ENCODE results near the gene SLC39A11. TPM values are rescaled to one million over a fixed set of nuclear protein-coding genes. Genes with fewer than 3 reads are reported as not detected.

SLC39A11 gene
- total RNA-seq, 2 experiments from 2014 or later, result 9.7 to 12.2 TPM

DNA sequence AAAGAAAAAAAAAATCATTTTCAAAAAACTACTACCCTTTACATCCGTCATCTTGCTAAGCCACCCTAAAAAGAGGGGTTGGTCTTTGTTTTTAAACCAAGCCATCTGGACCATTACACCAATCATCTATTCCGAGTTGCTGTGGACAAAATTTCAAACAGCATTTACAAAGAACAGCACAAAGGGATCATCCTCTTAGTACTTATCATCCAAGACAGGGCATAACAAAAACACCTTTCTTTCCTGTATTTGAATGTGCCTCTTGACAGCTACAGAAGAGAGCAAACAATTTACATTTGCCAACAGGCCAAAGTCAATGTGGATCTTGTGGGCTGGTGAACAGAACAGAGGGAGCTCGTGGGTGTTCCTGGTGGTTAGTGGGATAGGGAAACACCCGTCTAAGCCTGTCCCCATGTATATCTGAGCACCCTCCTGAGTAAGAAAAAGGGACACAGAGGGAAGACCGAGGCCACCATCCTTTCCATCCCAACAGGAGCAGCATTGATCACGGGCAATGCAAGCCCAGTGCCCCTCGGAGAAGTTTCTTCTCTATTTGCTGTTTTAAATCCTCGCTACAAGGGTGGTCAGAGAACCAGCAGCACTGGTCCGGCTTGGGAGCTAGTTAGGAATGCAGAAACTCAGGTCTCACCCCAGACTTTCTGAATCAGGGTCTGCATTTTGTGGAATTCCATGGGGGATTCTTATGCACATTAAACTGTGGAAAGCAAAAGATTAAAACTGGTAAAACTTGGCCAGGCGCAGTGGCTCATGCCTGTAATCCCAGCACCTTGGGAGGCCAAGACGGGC lies 1.9 kb downstream of the SLC39A11 start:
- ChIA-PET POLR2A (no interaction called here), CTCF (interaction anchor here (1.3 kb wide), 1 partner anchor 101 kb away, joined by 3 read pairs; no protein-coding TSS in a partner anchor)
- no peak for ATAC-seq (ENCODE audit: poor library complexity)
- Mint-ChIP-seq H3K27me3 (no peaks in the 10 kb centered on the region), H3K4me3 (peak overlapping the region; percentile 63), H3K36me3 (ENCODE audit: low read depth) (peaks cover 35% of the 10 kb centered on the region), H3K27ac (no peak overlapping the region), H3K4me1 (ENCODE audit: low read depth) (peaks cover 43% of the 10 kb centered on the region), H3K9me3 (no peaks in the 10 kb centered on the region)
- peaks cover 24% of the 10 kb centered on the region for H3K4me1 ChIP-seq (ENCODE audit: insufficient read depth, low read length)
- peaks cover 20% of the 10 kb centered on the region for H3K36me3 ChIP-seq (ENCODE audit: insufficient read depth, low read length)
- no peaks in the 10 kb centered on the region for H3K27me3 ChIP-seq (ENCODE audit: control insufficient read depth in 1 of 2, insufficient read depth in 2 of 2, low read length in 2 of 2)
- TF ChIP-seq, protein P1, sequence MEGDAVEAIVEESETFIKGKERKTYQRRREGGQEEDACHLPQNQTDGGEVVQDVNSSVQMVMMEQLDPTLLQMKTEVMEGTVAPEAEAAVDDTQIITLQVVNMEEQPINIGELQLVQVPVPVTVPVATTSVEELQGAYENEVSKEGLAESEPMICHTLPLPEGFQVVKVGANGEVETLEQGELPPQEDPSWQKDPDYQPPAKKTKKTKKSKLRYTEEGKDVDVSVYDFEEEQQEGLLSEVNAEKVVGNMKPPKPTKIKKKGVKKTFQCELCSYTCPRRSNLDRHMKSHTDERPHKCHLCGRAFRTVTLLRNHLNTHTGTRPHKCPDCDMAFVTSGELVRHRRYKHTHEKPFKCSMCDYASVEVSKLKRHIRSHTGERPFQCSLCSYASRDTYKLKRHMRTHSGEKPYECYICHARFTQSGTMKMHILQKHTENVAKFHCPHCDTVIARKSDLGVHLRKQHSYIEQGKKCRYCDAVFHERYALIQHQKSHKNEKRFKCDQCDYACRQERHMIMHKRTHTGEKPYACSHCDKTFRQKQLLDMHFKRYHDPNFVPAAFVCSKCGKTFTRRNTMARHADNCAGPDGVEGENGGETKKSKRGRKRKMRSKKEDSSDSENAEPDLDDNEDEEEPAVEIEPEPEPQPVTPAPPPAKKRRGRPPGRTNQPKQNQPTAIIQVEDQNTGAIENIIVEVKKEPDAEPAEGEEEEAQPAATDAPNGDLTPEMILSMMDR (IDR thresholded peaks at IDR 0.05), result no peak
- intact Hi-C loops (cut with DNase I, micrococcal nuclease), result no loop called here
- no peaks in the 10 kb centered on the region for H3K9me3 ChIP-seq (ENCODE audit: control insufficient read depth in 1 of 2, insufficient read depth in 1 of 2, low read length in 2 of 2)
- no peak for DNase-seq
- H3K27ac ChIP-seq (ENCODE audit: low read depth in 1 of 2, low read length in 2 of 2), result no peak overlapping the region
- no peak overlapping the region for H3K4me3 ChIP-seq (ENCODE audit: low read length)

DNA sequence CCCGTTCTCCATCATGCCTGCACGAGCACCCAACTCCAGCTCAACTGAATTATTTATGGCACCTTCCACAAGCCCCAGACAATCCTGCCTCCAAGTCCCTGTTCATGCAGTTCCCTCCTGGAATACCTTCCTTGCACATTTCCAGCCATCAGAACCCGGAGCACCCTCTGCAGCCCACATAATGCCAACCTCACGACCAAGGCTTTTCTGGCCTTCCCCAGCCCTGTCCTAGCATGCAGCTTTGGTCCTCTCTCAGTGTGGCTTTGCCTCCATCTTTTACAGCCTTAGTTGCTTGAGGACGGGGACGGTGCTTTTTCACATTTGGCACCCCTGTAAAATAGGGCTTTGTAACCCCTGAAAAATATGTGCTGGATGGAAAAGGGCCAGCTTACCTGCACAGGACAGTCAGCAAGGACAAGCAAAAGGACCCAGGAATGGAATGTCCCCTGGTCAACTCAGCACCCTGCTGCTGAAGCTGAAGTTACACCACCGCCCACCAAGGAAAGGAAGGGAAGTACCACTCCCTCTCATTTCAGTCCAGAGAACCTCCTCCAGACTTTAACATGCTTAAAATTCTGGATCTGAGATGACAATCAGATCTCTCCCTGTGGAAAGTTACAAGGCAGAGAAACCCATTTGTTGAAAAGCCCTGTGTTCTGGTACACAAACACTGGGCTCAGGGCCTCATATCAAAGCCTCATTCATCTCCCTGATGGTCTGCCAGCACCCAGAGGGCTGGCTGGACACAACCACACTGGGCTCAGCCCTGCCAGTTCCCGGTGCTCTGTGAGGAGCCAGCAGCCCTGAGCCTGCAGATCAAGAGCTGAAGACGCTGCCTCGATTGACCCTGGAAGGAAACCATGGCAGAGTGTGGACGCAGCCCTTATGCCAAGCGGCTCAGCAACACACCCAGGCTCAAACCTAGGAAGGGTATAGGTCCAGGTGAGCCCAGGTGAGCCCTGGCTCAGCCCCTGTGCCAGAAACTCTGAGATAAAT lies 2.9 kb downstream of the SLC39A11 start:
- peaks cover 25% of the 10 kb centered on the region for H3K36me3 ChIP-seq (ENCODE audit: insufficient read depth, low read length)
- peaks cover 45% of the 10 kb centered on the region for H3K36me3 Mint-ChIP-seq (ENCODE audit: low read depth)
- no peaks in the 10 kb centered on the region for H3K9me3 Mint-ChIP-seq
- DNase-seq (no peak), ATAC-seq (ENCODE audit: poor library complexity) (no peak)
- no peaks in the 10 kb centered on the region for H3K9me3 ChIP-seq (ENCODE audit: control insufficient read depth in 1 of 2, insufficient read depth in 1 of 2, low read length in 2 of 2)
- H3K27ac Mint-ChIP-seq, result peak overlapping the region; percentile 13
- H3K27me3 ChIP-seq (ENCODE audit: control insufficient read depth in 1 of 2, insufficient read depth in 2 of 2, low read length in 2 of 2), result no peaks in the 10 kb centered on the region
- TF ChIP-seq, protein P1 (IDR thresholded peaks at IDR 0.05), result no peak
- H3K4me1 ChIP-seq (ENCODE audit: insufficient read depth, low read length), result peaks cover 24% of the 10 kb centered on the region
- H3K27me3 Mint-ChIP-seq, result no peaks in the 10 kb centered on the region
- POLR2A ChIA-PET, result no interaction called here
- H3K4me3 Mint-ChIP-seq, result no peak overlapping the region
- H3K27ac ChIP-seq (ENCODE audit: low read depth in 1 of 2, low read length in 2 of 2), result no peak overlapping the region
- intact Hi-C loops (cut with DNase I, micrococcal nuclease), result loop anchor here in 1 of 2 experiments (5.0 kb wide), 1 partner anchor 367 kb away; no protein-coding TSS in a partner anchor
- CTCF ChIA-PET, result interaction anchor here (0.5 kb wide), 1 partner anchor 28 kb away, joined by 3 read pairs; no protein-coding TSS in a partner anchor
- H3K4me3 ChIP-seq (ENCODE audit: low read length), result no peak overlapping the region
- H3K4me1 Mint-ChIP-seq (ENCODE audit: low read depth), result peaks cover 43% of the 10 kb centered on the region

DNA sequence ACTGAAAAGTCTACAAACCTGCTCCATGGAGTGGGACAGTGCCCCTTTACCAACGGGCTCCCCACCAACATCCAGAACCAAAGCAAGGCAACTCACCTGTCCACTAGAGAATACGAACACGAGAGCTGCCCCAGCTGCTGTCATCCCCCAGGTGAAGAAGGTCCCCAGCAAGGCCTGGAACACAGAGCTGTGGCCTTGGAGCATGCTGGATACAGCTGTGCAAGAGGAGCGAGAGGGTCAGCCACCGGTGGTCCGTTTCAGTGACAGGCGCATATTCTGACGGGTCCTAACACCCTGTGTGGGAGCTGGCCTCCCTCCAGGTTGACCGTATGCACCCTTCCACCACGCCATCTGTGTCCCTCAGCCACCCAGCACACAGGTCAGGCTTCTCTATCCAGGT lies 3.9 kb downstream of the SLC39A11 start:
- peaks cover 56% of the 10 kb centered on the region for H3K36me3 Mint-ChIP-seq (ENCODE audit: low read depth)
- ATAC-seq (ENCODE audit: poor library complexity) (no peak), DNase-seq (no peak)
- no peaks in the 10 kb centered on the region for H3K9me3 Mint-ChIP-seq
- ChIA-PET CTCF (interaction anchor here (0.5 kb wide), 1 partner anchor 29 kb away, joined by 3 read pairs; no protein-coding TSS in a partner anchor), POLR2A (no interaction called here)
- TF ChIP-seq, protein P1 (IDR thresholded peaks at IDR 0.05), result no peak
- H3K27ac Mint-ChIP-seq, result no peak overlapping the region
- no peak overlapping the region for H3K4me3 Mint-ChIP-seq
- peaks cover 43% of the 10 kb centered on the region for H3K4me1 Mint-ChIP-seq (ENCODE audit: low read depth)
- H3K36me3 ChIP-seq (ENCODE audit: insufficient read depth, low read length), result peaks cover 33% of the 10 kb centered on the region
- no peaks in the 10 kb centered on the region for H3K9me3 ChIP-seq (ENCODE audit: control insufficient read depth in 1 of 2, insufficient read depth in 1 of 2, low read length in 2 of 2)
- no peak overlapping the region for H3K27ac ChIP-seq (ENCODE audit: low read depth in 1 of 2, low read length in 2 of 2)
- H3K4me3 ChIP-seq (ENCODE audit: low read length), result no peak overlapping the region
- H3K27me3 ChIP-seq (ENCODE audit: control insufficient read depth in 1 of 2, insufficient read depth in 2 of 2, low read length in 2 of 2), result no peaks in the 10 kb centered on the region
- H3K27me3 Mint-ChIP-seq, result no peaks in the 10 kb centered on the region
- intact Hi-C loops (cut with DNase I, micrococcal nuclease), result loop anchor here in 1 of 2 experiments (5.0 kb wide), 1 partner anchor 366 kb away; no protein-coding TSS in a partner anchor
- H3K4me1 ChIP-seq (ENCODE audit: insufficient read depth, low read length), result peaks cover 24% of the 10 kb centered on the region
